Osteocyte (in vitro differentiated cells): ENCODE results near the gene PKNOX2. TPM values are rescaled to one million over a fixed set of nuclear protein-coding genes. Genes with fewer than 3 reads are reported as not detected.

ENCODE experiments used
- DNase-seq: peaks from one replicate; pipeline ENCODE4 v3.0.0; 2021; ENCODE audit warnings: mixed read lengths; ENCODE audit not compliant: unreplicated experiment; ENCODE audit errors: extremely low spot score
- H3K27ac Mint-ChIP-seq: one replicate; pipeline ENCODE4 v1.8.0; 2021; ENCODE audit warnings: mild to moderate bottlenecking, mixed read lengths; ENCODE audit not compliant: unreplicated experiment
- H3K27me3 Mint-ChIP-seq: one replicate; pipeline ENCODE4 v1.8.0; 2021; ENCODE audit warnings: mixed read lengths; ENCODE audit not compliant: unreplicated experiment
- H3K36me3 Mint-ChIP-seq: one replicate; pipeline ENCODE4 v1.8.0; 2021; ENCODE audit warnings: mixed read lengths; ENCODE audit not compliant: unreplicated experiment
- H3K4me1 Mint-ChIP-seq: one replicate; pipeline ENCODE4 v1.8.0; 2021; ENCODE audit warnings: mixed read lengths; ENCODE audit not compliant: unreplicated experiment
- H3K4me3 Mint-ChIP-seq: one replicate; pipeline ENCODE4 v1.8.0; 2021; ENCODE audit warnings: mild to moderate bottlenecking, moderate library complexity, mixed read lengths; ENCODE audit not compliant: unreplicated experiment
- H3K9me3 Mint-ChIP-seq: one replicate; pipeline ENCODE4 v1.8.0; 2021; ENCODE audit warnings: mixed read lengths; ENCODE audit not compliant: unreplicated experiment
- total RNA-seq: library from RNA; stranded (reverse); gene quantifications from 2 replicates; pipeline ENCODE4 v1.2.1, GENCODE V29; 2021
- TF ChIP-seq, protein P1 (sequence below): fragments of 200-600 bp; sonication (generic); IDR thresholded peaks from 2 replicates; pipeline ENCODE4 v1.5.0; 2021; ENCODE audit warnings: antibody characterized with exemption, mild to moderate bottlenecking, moderate library complexity

Gene PKNOX2
- total RNA-seq, 1 donor from 2014 or later, result 89.3 TPM

DNA sequence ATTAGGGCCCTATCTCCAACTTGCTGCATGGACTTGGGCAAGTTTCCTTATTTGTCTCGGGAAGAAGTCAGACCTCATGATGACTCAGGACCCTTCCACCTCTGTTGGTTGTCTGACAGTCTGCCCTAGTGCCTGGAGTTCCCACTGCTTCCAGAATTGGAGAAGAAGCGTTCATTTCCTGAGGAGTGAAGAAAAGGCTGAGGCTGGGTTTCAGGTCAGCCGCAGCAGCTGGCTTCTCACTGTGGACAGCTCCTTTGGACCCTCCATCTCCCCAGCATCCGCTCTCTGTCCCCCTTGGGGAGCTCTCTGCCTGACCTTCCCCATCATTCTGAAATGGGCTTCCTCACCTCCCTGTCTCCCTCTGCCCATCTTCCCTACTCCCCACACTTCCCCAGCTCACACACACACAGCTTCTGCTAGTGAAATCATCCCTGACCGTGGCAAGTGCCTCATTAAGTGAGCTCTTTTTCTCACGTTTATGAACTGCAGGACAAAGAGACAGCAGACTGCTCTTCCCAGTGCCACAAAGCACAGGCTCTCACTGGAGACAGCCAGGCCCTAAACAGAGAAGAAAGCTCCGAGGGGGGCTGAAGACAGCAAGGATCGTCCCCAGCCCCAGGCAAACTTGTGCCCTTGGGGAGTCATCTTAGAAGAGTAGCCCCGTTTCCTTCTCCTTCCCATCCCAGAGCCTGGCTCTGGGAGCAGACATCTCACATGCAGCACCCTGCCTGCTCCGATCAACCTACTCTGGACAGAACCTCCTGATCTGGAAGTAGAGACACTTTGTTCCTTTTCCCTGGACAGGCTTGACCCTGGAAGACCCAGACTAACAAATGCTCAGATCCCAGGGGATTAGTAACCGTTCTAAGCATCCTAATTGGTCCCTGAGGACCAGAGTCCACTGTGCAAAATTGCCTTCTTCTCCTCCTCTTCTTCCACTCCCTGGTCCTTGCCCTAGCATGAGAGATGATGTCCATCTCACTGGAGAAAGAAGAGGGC is 173.6 kb downstream of the PKNOX2 start:
- H3K27ac Mint-ChIP-seq, result peak overlapping the region; percentile 27
- no peak for DNase-seq
- TF ChIP-seq, protein P1, sequence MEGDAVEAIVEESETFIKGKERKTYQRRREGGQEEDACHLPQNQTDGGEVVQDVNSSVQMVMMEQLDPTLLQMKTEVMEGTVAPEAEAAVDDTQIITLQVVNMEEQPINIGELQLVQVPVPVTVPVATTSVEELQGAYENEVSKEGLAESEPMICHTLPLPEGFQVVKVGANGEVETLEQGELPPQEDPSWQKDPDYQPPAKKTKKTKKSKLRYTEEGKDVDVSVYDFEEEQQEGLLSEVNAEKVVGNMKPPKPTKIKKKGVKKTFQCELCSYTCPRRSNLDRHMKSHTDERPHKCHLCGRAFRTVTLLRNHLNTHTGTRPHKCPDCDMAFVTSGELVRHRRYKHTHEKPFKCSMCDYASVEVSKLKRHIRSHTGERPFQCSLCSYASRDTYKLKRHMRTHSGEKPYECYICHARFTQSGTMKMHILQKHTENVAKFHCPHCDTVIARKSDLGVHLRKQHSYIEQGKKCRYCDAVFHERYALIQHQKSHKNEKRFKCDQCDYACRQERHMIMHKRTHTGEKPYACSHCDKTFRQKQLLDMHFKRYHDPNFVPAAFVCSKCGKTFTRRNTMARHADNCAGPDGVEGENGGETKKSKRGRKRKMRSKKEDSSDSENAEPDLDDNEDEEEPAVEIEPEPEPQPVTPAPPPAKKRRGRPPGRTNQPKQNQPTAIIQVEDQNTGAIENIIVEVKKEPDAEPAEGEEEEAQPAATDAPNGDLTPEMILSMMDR, result no peak
- H3K4me3 Mint-ChIP-seq, result no peak overlapping the region
- H3K36me3 Mint-ChIP-seq, result peaks cover 44% of the 10 kb centered on the region
- no peaks in the 10 kb centered on the region for H3K27me3 Mint-ChIP-seq
- H3K9me3 Mint-ChIP-seq, result no peaks in the 10 kb centered on the region
- H3K4me1 Mint-ChIP-seq, result peaks cover 49% of the 10 kb centered on the region

DNA sequence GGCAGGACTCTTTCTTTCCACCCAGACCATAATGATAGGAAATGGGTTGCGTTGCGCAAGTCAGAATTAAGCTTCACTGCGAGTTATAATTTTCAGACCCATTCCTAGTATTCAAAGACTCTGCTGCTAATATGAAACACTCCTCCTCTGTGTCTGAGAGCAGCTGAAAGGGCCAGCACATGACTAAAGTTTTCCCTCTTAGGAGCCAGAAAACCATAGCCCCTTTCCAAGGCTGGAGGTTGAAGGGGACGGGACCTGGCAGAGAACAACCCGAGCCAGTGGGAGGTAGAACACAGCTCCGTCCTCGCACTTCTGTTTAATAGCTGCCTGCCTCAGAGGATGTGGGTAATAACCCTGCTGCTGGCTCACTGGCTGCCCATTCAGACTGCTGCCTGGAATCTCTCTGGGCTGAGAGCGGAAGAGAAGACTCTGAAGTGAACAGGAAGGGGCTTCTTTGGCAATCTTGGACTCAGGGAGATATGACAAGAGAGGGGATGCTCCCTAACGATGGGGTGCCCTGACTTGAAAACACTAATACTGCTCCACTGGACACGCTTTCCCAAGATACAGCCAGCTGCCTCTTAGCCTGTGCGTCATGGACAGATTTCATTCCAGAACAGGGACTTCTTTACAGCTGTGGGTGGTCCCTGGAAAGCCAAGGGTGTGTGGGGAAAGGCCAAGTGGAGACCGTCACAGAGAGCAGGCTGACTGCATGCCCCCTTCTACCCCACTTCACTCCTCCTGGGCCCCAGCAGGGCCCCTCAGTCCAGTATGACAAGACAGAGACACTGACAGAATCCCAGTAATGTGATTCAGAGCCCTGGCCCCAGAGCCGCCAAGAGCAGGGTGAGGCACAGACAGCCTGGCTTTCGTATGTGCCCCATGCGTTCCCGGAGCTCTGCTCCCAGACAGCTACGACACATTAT is 174.6 kb downstream of the PKNOX2 start:
- H3K27ac Mint-ChIP-seq, result peak overlapping the region; percentile 27
- peaks cover 59% of the 10 kb centered on the region for H3K4me1 Mint-ChIP-seq
- DNase-seq, result no peak
- H3K4me3 Mint-ChIP-seq, result no peak overlapping the region
- peaks cover 38% of the 10 kb centered on the region for H3K36me3 Mint-ChIP-seq
- no peaks in the 10 kb centered on the region for H3K9me3 Mint-ChIP-seq
- no peaks in the 10 kb centered on the region for H3K27me3 Mint-ChIP-seq
- TF ChIP-seq, protein P1, result no peak

DNA sequence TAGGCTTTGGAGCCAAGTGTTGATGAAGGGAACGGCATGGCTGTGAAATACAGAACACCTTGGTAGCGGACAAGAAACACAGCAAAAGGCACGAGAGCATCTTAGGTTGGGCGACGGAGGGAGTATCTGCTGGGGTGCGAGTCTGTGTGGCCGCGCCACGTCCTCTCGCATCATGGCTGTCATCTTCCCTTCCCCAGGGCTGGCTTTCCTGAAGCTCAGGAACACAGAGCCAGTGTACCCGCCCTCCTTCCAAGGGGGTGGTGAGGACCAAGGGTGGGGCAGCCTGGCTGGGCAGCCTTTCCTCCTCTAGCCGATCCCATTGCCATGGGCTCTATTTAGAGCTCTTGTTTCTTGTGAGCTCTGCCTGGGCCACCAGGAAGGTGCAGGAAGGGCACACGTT is 177.1 kb downstream of the PKNOX2 start:
- TF ChIP-seq, protein P1, result no peak
- no peaks in the 10 kb centered on the region for H3K27me3 Mint-ChIP-seq
- H3K4me1 Mint-ChIP-seq, result peaks cover 73% of the 10 kb centered on the region
- no peaks in the 10 kb centered on the region for H3K9me3 Mint-ChIP-seq
- H3K4me3 Mint-ChIP-seq, result no peak overlapping the region
- H3K27ac Mint-ChIP-seq, result no peak overlapping the region
- H3K36me3 Mint-ChIP-seq, result peaks cover 29% of the 10 kb centered on the region
- no peak for DNase-seq

DNA sequence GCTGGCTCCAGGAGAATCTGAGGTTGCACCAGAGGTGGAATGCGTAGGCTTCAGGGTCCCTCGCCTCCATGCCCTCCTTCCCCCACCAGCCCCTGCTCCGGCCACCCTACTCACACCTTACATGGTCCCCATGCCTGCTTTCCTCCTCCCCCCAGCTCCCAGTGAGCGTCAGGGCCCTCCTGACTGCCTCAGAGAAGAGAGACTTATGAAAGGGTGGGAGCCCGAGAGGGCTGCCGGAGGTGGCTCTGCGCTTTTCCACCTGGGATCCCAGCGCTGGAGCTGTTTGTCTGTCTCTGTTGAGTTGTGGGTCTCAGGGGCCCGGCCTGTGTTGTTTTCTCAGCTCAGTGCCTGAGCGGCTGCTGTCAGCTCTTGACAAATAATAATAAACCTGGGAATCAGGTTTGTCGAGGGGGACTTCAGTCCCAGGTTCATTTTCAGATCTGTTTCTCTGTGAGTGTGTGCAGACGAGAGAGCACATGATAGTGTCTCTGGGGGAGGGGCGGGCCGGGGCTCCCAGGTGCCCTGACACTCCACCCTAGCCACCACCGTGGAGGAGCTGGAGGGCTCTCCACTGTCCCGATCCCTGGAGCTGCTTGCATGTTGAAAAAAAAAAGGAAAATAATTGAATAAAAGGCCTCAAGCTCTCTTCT is 177.9 kb downstream of the PKNOX2 start:
- H3K4me1 Mint-ChIP-seq, result peaks cover 78% of the 10 kb centered on the region
- peak overlapping the region; percentile 97 for H3K27ac Mint-ChIP-seq
- no peak overlapping the region for H3K4me3 Mint-ChIP-seq

More for the DNA sequence above, 177.9 kb downstream of the PKNOX2 start:
- H3K36me3 Mint-ChIP-seq, result peaks cover 24% of the 10 kb centered on the region
- no peaks in the 10 kb centered on the region for H3K27me3 Mint-ChIP-seq
- DNase-seq, result no peak
- TF ChIP-seq, protein P1, result no peak
- H3K9me3 Mint-ChIP-seq, result no peaks in the 10 kb centered on the region
